ENCODE measurements around the gene NSG1.

Gene NSG1

DNA sequence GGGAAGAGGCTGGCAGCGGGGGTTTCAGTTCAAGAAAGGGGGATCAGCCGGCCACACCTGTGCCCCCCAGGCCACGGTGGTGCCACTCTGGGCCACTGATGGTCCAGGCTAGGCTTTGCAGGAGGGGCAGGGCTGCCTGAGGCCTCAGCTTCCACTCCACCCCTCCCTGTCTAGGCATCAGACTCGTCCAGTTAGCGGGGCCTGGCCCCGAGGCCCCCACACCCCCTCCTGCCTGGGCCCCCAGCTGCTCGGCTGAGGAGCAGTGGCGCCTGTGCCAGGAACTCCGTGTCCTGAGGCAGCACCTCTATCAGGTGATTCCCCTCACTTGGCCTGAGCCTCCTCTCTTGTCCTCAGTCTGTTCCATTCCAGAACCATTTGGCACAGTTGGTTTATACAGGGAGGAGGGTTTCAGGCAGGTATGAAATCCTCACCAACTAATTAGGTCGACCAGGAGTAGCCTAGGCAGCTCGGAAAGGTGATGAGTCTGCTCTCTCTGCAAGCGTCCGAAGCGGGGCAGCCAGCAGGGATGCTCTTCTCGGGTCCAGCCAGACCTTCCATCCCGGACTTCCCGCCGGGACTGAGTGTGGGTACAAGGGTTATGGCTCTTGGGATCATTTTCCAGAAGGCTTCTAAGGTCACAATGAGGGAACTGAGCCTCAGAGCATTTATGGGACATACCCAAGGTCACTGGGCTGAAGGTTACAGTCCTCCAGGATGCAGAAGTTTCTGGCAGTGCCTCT, 2.1 kb downstream of the NSG1 start:
- TF ChIP-seq, protein P1, sequence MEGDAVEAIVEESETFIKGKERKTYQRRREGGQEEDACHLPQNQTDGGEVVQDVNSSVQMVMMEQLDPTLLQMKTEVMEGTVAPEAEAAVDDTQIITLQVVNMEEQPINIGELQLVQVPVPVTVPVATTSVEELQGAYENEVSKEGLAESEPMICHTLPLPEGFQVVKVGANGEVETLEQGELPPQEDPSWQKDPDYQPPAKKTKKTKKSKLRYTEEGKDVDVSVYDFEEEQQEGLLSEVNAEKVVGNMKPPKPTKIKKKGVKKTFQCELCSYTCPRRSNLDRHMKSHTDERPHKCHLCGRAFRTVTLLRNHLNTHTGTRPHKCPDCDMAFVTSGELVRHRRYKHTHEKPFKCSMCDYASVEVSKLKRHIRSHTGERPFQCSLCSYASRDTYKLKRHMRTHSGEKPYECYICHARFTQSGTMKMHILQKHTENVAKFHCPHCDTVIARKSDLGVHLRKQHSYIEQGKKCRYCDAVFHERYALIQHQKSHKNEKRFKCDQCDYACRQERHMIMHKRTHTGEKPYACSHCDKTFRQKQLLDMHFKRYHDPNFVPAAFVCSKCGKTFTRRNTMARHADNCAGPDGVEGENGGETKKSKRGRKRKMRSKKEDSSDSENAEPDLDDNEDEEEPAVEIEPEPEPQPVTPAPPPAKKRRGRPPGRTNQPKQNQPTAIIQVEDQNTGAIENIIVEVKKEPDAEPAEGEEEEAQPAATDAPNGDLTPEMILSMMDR (IDR thresholded peaks at IDR 0.05) = no peak

GRCh38 chr4:4390046-4390445, 3.1 kb downstream of the NSG1 start:
- TF ChIP-seq, protein P1 (IDR thresholded peaks at IDR 0.05) = no peak

- TF ChIP-seq, protein P1 (IDR thresholded peaks at IDR 0.05) = no peak
Measured at GRCh38 chr4:4390515-4391240, 3.8 kb downstream of the NSG1 start.

DNA sequence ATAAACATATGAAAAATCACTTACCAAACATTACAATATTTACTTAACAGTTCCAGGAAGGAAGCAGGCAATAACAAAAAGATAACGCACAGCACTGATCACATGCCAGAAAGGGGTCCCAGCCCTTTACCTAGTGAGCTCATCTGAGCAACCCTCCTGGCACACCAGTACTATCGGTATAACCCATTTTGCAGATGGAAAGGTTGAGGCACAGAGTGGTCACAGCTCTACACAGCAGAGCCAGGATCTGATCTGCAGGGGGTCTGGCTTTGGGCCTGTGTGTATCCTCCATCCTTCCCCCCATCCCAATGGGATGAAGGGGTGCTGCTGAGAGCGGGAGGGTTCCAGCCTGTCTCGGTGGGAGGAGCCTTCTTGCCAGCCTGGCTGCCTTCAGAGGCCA, 5.0 kb downstream of the NSG1 start:
- TF ChIP-seq, protein P1 (IDR thresholded peaks at IDR 0.05) = no peak

DNA sequence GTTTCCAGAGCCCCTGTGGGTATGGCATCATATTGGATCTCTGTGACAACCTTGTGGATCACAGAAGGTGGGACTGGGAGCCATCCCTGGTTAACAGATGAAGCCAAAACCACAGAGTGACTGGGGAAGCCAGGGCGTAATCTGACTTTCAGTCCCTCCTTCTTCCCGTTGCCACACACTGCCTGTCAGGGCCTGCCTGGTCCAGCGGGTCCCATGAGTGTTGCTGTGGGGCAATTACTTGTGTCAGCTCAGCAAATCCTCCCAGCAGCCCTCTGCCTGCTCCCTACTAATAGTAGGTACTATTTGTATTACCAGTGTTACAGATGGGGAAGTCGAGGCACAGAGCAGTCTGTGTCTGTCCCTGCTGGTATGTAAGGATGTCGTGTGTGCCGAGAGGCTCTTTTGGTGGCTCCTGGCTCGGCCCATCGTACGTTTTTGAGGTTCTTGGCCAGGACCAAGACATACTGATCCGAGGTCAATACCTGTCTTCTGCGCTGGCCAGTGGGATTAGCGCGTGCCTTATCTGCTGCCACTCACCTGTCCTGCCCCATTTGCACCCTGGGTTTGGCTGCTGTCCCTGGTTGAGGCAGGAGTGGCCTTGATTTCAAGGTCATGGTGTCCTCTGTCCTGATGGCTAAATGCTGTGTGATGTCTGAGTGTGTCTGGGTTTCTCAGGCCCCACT, 5.7 kb downstream of the NSG1 start:
- TF ChIP-seq, protein P1 (IDR thresholded peaks at IDR 0.05) = no peak

GRCh38 chr4:4394644-4395043, 7.7 kb downstream of the NSG1 start:
- TF ChIP-seq, protein P1 (IDR thresholded peaks at IDR 0.05) = no peak

DNA sequence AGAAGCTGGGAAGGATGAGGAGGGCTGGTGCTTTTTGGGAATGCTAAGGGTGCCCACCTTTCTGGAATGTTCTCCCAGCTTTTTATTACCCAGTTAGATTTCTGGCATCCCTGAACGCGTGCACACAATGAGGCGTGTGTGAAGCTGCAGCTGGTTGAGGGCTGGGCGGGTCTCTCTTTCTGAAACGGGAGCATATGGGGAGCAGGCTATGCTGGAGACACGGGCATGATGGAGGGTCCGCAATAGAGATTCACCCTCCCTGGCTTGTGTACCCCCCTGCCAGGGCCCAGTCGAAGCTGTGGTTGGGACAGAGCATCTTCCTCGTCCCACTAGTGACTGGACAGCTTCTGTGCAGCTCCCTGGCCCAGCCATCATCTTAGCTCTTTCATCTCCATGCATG, 8.5 kb downstream of the NSG1 start:
- TF ChIP-seq, protein P1 (IDR thresholded peaks at IDR 0.05) = no peak
